ENCODE results near the gene NOTO. TPM values are rescaled to one million over a fixed set of nuclear protein-coding genes. Genes with fewer than 3 reads are reported as not detected.

NOTO gene
- total RNA-seq, 1 experiment from 2014 or later: 0.41 TPM

DNA sequence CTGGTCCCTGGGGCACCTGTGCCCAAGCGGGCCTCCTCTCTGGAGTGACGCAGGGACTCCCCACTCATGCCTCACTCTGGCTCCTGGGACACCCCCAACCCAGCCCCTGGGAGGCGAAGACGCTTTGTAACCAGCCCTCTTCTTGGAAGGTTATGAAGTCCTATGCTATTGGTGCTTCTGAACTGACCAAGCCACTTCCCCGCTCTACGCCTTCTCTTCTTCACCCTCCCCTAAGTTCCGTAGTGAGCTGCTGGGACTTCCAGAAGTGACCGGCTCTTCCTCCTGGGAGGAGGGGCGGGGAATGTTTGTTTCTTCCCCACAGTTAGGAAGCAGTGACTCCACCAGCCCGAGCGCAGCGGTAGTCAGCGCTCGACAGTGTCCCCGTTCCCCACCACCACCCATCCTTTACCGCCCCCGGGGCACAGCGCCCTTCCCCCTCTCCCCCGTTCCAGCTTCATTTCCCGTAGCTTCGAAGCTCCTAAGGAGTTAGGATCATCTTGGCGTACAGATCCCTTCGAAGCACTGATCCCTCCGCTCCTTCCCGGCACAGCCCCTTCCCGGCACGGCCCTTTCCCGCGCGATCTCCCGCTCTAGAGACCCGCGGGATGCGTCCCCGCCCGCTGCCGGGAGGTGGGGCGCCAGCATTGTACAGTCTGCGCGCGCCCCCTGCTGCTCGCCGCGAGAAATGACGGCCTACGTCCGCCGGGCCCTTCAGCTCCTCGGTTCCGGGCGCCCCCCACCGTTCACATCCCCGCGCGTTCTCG is 25.3 kb upstream of the NOTO start:
- BruUV-seq (replicated peaks): no TSS peak
- TF ChIP-seq EZH2 (IDR thresholded peaks at IDR 0.05; ENCODE audit: borderline replicate concordance, low read depth, low read length, poor library complexity, severe bottlenecking): no peak
- TF ChIP-seq, protein P1, sequence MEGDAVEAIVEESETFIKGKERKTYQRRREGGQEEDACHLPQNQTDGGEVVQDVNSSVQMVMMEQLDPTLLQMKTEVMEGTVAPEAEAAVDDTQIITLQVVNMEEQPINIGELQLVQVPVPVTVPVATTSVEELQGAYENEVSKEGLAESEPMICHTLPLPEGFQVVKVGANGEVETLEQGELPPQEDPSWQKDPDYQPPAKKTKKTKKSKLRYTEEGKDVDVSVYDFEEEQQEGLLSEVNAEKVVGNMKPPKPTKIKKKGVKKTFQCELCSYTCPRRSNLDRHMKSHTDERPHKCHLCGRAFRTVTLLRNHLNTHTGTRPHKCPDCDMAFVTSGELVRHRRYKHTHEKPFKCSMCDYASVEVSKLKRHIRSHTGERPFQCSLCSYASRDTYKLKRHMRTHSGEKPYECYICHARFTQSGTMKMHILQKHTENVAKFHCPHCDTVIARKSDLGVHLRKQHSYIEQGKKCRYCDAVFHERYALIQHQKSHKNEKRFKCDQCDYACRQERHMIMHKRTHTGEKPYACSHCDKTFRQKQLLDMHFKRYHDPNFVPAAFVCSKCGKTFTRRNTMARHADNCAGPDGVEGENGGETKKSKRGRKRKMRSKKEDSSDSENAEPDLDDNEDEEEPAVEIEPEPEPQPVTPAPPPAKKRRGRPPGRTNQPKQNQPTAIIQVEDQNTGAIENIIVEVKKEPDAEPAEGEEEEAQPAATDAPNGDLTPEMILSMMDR (conservative IDR thresholded peaks at IDR 0.05; ENCODE audit: low read depth, low read length): peak; percentile 99

DNA sequence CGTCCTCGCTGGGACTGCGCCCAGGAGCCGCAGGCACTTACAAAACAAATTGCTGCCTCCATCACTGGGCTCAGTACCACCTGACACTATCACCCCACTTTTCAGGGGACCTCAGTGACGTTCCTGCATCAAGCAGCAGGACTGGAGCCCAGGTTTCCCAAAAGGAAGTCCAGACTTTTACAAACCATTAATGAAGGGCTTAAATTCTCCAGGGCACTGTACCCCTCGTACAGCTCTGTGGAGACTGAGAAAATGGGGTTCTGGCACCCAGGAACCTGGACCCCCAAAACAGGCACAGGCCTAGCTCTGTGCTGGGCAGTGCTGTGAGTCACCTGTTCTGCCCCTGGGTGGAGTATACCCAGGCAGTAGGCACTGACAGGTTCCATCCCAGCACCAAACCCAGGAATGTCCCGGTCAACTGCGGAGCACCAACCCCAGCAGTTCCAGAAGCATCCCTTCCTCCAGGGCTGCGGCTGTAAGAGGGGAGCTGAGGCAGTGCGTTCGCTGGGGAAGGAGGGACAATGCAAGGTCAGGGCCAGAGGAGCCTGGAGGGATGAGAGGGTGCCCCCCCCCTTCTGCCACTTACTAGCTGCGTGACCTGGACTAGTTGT is 24.6 kb upstream of the NOTO start:
- no TSS peak for BruUV-seq (replicated peaks)
- peak overlapping the region; percentile 36 for H3K4me3 ChIP-seq (ENCODE audit: low read depth, low read length, poor library complexity, severe bottlenecking)
- H3K27me3 ChIP-seq (replicated peaks; ENCODE audit: insufficient read depth, low read depth, low read length, poor library complexity): no peaks in the 10 kb centered on the region
- TF ChIP-seq, protein P1 (conservative IDR thresholded peaks at IDR 0.05; ENCODE audit: low read depth, low read length): no peak
- TF ChIP-seq EZH2 (IDR thresholded peaks at IDR 0.05; ENCODE audit: borderline replicate concordance, low read depth, low read length, poor library complexity, severe bottlenecking): no peak
- H3K4me1 ChIP-seq (ENCODE audit: insufficient read depth, low read length, poor library complexity, severe bottlenecking): peaks cover 18% of the 10 kb centered on the region
- ChIA-PET POLR2A (ENCODE audit: low non-redundant PET) (no interaction called here), CTCF (interaction anchor here (0.5 to 1.9 kb wide), 14 partner anchors 10 to 777 kb away, joined by 3 to 17 read pairs (median 4); partner anchors contain the start of gene PRADC1)
- intact Hi-C loops (cut with micrococcal nuclease; ENCODE audit: unreplicated experiment): loop anchor here (1.0 to 5.0 kb wide), 3 partner anchors 90 to 285 kb away; no protein-coding TSS in a partner anchor
- no peaks in the 10 kb centered on the region for H3K36me3 ChIP-seq (ENCODE audit: insufficient read depth, low read length, poor library complexity, severe bottlenecking)
- no peak overlapping the region for H3K27ac ChIP-seq (ENCODE audit: low read depth, low read length, poor library complexity, severe bottlenecking)
- no peaks in the 10 kb centered on the region for H3K9me3 ChIP-seq (ENCODE audit: low read depth, low read length, poor library complexity, severe bottlenecking)
- DNase-seq (ENCODE audit: low spot score): no peak

More for the DNA sequence above, 25.3 kb upstream of the NOTO start:
- H3K27me3 ChIP-seq (replicated peaks; ENCODE audit: insufficient read depth, low read depth, low read length, poor library complexity): no peaks in the 10 kb centered on the region
- H3K4me3 ChIP-seq (ENCODE audit: low read depth, low read length, poor library complexity, severe bottlenecking): peak overlapping the region; percentile 36
- DNase-seq (ENCODE audit: low spot score): peak; percentile 95
- POLR2A ChIA-PET (ENCODE audit: low non-redundant PET): no interaction called here
- H3K9me3 ChIP-seq (ENCODE audit: low read depth, low read length, poor library complexity, severe bottlenecking): no peaks in the 10 kb centered on the region
- peaks cover 18% of the 10 kb centered on the region for H3K4me1 ChIP-seq (ENCODE audit: insufficient read depth, low read length, poor library complexity, severe bottlenecking)
- intact Hi-C loops (cut with micrococcal nuclease; ENCODE audit: unreplicated experiment): loop anchor here (1.0 to 5.0 kb wide), 3 partner anchors 90 to 285 kb away; no protein-coding TSS in a partner anchor
- CTCF ChIA-PET: interaction anchor here (0.5 to 1.9 kb wide), 16 partner anchors 11 to 778 kb away, joined by 3 to 17 read pairs (median 4); partner anchors contain the start of genes PRADC1 and SPR
- no peak overlapping the region for H3K27ac ChIP-seq (ENCODE audit: low read depth, low read length, poor library complexity, severe bottlenecking)
- no peaks in the 10 kb centered on the region for H3K36me3 ChIP-seq (ENCODE audit: insufficient read depth, low read length, poor library complexity, severe bottlenecking)

DNA sequence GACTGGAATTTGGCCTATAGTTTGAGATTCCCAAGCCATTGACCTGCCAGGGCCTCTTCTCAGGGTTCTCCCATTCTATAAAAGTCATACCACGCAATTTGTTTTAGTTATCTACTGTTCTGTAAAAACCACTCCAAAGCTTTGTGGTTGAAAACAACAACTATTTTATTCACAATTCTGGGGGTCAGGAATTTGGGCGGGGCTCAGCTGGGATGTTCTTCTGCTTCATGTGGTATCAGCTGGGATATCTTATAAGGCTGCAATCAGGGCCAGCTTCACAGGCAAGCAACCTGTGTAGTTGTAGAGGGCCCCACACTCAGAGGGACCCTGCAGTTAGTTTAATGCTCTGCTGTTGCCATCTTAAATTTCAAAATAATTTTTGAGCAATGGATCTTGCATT is 16.4 kb upstream of the NOTO start:
- Histone ChIP-seq H3K4me1 (ENCODE audit: insufficient read depth, low read length, poor library complexity, severe bottlenecking) (no peaks in the 10 kb centered on the region), H3K36me3 (ENCODE audit: insufficient read depth, low read length, poor library complexity, severe bottlenecking) (no peaks in the 10 kb centered on the region), H3K27ac (ENCODE audit: low read depth, low read length, poor library complexity, severe bottlenecking) (no peak overlapping the region), H3K4me3 (ENCODE audit: low read depth, low read length, poor library complexity, severe bottlenecking) (no peak overlapping the region), H3K27me3 (replicated peaks; ENCODE audit: insufficient read depth, low read depth, low read length, poor library complexity) (no peaks in the 10 kb centered on the region), H3K9me3 (ENCODE audit: low read depth, low read length, poor library complexity, severe bottlenecking) (no peaks in the 10 kb centered on the region)
- BruUV-seq (replicated peaks): no TSS peak
- ChIA-PET POLR2A (ENCODE audit: low non-redundant PET) (no interaction called here), CTCF (no interaction called here)
- TF ChIP-seq, protein P1 (conservative IDR thresholded peaks at IDR 0.05; ENCODE audit: low read depth, low read length): no peak
- no peak for TF ChIP-seq EZH2 (IDR thresholded peaks at IDR 0.05; ENCODE audit: borderline replicate concordance, low read depth, low read length, poor library complexity, severe bottlenecking)
- intact Hi-C loops (cut with micrococcal nuclease; ENCODE audit: unreplicated experiment): no loop called here
- no peak for DNase-seq (ENCODE audit: low spot score)
